Measurements from ENCODE around the gene INVS. TPM values are rescaled to one million over a fixed set of nuclear protein-coding genes. Genes with fewer than 3 reads are reported as not detected.

The INVS gene
- total and polyA plus RNA-seq, 2 experiments from 2014 or later: 8.5 to 17.0 TPM

GRCh38 chr9:100277166-100277979 lies 178.3 kb downstream of the INVS start:
- no peaks in the 10 kb centered on the region for H3K9me2 ChIP-seq (ENCODE audit: insufficient read depth)
- in situ Hi-C loops (cut with MboI): no loop called here
- peaks cover 12% of the 10 kb centered on the region for H3F3A ChIP-seq (ENCODE audit: insufficient read depth)
- peak overlapping the region; percentile 39 for H3K27ac ChIP-seq
- no peak overlapping the region for H3K9ac ChIP-seq
- no peaks in the 10 kb centered on the region for H3K9me3 ChIP-seq (ENCODE audit: low read depth)
- H3K36me3 ChIP-seq (ENCODE audit: low read depth): no peaks in the 10 kb centered on the region
- no peaks in the 10 kb centered on the region for H4K20me1 ChIP-seq (ENCODE audit: insufficient read depth)
- peaks cover 13% of the 10 kb centered on the region for H3K4me1 ChIP-seq (ENCODE audit: insufficient read depth)
- DNase-seq: peak; percentile 92
- H2AFZ ChIP-seq: no peak overlapping the region
- H3K79me2 ChIP-seq (ENCODE audit: insufficient read depth): no peaks in the 10 kb centered on the region
- no peaks in the 10 kb centered on the region for H3K27me3 ChIP-seq (replicated peaks; ENCODE audit: insufficient read depth)
- TF ChIP-seq EZH2phosphoT487 (IDR thresholded peaks at IDR 0.05; ENCODE audit: insufficient read depth, low read depth): no peak
- no peak overlapping the region for H3K4me3 ChIP-seq
- H3K4me2 ChIP-seq (ENCODE audit: unreplicated experiment): peak overlapping the region; percentile 23
- WGBS, 2 experiments (ENCODE audit: low coverage in 1 of 2, low lambda C conversion rate in 2 of 2, missing lambda C conversion rate in 2 of 2): 30 to 35% methylated on average over 5 of the region's 5 CpGs

DNA sequence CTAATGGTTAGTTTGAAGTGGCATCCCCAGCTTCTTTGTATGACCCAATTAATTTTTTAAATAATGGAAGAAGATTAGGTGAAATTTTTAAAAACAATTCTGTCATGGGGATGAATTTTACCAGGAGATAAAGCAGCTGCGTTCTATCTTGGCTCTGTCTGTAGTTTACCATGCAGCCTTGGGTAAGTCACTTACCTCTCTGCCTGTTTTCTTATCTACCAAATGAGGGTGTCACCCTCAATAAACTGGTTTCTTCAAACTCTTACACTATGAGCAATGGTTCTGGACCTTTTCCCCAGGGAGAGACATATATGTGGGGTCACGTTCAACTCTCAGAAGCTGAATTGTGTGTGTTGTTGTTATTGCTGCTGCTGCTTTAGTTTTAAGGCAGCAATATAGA lies 182.0 kb downstream of the INVS start:
- in situ Hi-C loops (cut with MboI): no loop called here
- Histone ChIP-seq H4K20me1 (ENCODE audit: insufficient read depth) (no peaks in the 10 kb centered on the region), H2AFZ (no peak overlapping the region), H3K27me3 (replicated peaks; ENCODE audit: insufficient read depth) (no peaks in the 10 kb centered on the region), H3K9ac (no peak overlapping the region), H3K36me3 (ENCODE audit: low read depth) (peaks cover 9% of the 10 kb centered on the region), H3K4me2 (ENCODE audit: unreplicated experiment) (no peak overlapping the region), H3K9me2 (ENCODE audit: insufficient read depth) (no peaks in the 10 kb centered on the region), H3K4me3 (no peak overlapping the region), H3F3A (ENCODE audit: insufficient read depth) (peaks cover 12% of the 10 kb centered on the region), H3K79me2 (ENCODE audit: insufficient read depth) (no peaks in the 10 kb centered on the region), H3K4me1 (ENCODE audit: insufficient read depth) (peaks cover 13% of the 10 kb centered on the region), H3K27ac (no peak overlapping the region), H3K9me3 (ENCODE audit: low read depth) (no peaks in the 10 kb centered on the region)
- DNase-seq: no peak
- TF ChIP-seq EZH2phosphoT487 (IDR thresholded peaks at IDR 0.05; ENCODE audit: insufficient read depth, low read depth) (no peak), EZH2 (IDR thresholded peaks at IDR 0.05; ENCODE audit: insufficient read depth, poor library complexity, severe bottlenecking) (no peak)
- 96 to 100% methylated on average over 2 of the region's 2 CpGs for WGBS, 2 experiments (ENCODE audit: low coverage in 1 of 2, low lambda C conversion rate in 2 of 2, missing lambda C conversion rate in 2 of 2)

DNA sequence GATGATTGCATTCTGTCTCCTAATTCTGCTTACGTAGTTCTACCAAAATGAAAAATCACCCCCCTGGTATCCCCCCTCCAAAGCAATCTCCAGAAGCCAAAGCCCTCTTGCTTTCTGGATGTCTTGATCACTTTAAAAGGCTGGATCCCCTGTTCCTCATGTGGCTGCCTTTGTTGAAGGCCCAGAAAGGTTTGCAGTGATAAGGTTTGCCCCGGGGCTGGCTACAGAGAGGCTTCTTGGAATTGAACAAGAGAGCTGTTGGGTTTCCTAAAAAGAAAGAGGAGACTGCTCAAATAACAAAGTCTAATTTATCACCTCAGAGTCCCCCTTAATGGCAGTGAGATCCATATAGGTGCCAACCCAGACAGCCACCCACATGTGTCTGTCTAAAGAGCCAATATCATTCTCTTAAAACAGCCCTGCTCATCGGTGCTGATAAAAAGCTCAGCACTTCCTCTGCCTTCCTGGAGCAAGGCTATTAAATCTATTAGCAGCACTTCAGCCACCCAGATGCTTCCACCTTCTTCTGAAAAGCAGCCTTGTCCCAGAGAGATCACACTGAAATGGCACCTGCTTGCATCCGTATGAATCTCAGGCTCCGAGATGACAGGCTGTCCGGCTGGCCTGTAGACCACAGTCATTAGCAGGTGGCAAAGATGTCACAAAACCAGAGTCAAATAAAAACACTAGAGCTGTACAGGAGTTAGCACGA lies 182.8 kb downstream of the INVS start:
- in situ Hi-C loops (cut with MboI): no loop called here
- H3K27ac ChIP-seq: no peak overlapping the region

DNA sequence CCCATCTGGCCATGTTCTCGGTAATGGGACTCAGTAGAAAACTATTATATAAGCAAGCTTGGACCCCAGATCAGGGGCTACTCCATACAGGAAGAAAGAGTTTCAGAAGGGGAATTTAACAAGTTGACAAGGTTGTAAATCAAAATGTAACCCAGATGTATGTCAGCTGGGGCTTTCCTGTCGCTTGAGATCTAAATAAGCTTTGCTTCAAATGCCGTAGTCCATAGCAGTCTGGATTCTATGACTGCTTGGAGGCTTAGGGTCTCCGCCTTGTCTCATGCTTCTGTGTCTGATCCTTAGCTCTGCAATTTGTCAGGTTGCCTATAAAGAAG lies 183.3 kb downstream of the INVS start:
- no peak for DNase-seq

More for the DNA sequence above, 182.8 kb downstream of the INVS start:
- Histone ChIP-seq H4K20me1 (ENCODE audit: insufficient read depth) (no peaks in the 10 kb centered on the region), H3K9me2 (ENCODE audit: insufficient read depth) (no peaks in the 10 kb centered on the region), H3K36me3 (ENCODE audit: low read depth) (peaks cover 13% of the 10 kb centered on the region), H3F3A (ENCODE audit: insufficient read depth) (peaks cover 11% of the 10 kb centered on the region), H2AFZ (no peak overlapping the region), H3K4me3 (no peak overlapping the region), H3K4me2 (ENCODE audit: unreplicated experiment) (no peak overlapping the region), H3K27me3 (replicated peaks; ENCODE audit: insufficient read depth) (no peaks in the 10 kb centered on the region), H3K9me3 (ENCODE audit: low read depth) (no peaks in the 10 kb centered on the region), H3K79me2 (ENCODE audit: insufficient read depth) (no peaks in the 10 kb centered on the region), H3K9ac (no peak overlapping the region), H3K4me1 (ENCODE audit: insufficient read depth) (peaks cover 12% of the 10 kb centered on the region)
- WGBS, 2 experiments (ENCODE audit: low coverage in 1 of 2, low lambda C conversion rate in 2 of 2, missing lambda C conversion rate in 2 of 2): 86 to 89% methylated on average over 7 of the region's 7 CpGs
- no peak for DNase-seq
- TF ChIP-seq EZH2 (IDR thresholded peaks at IDR 0.05; ENCODE audit: insufficient read depth, poor library complexity, severe bottlenecking) (no peak), EZH2phosphoT487 (IDR thresholded peaks at IDR 0.05; ENCODE audit: insufficient read depth, low read depth) (no peak)

More for the DNA sequence above, 183.3 kb downstream of the INVS start:
- TF ChIP-seq EZH2 (IDR thresholded peaks at IDR 0.05; ENCODE audit: insufficient read depth, poor library complexity, severe bottlenecking) (no peak), EZH2phosphoT487 (IDR thresholded peaks at IDR 0.05; ENCODE audit: insufficient read depth, low read depth) (no peak)
- Histone ChIP-seq H3K9me2 (ENCODE audit: insufficient read depth) (no peaks in the 10 kb centered on the region), H3K27me3 (replicated peaks; ENCODE audit: insufficient read depth) (no peaks in the 10 kb centered on the region), H3K9ac (no peak overlapping the region), H3K9me3 (ENCODE audit: low read depth) (no peaks in the 10 kb centered on the region), H3K4me2 (ENCODE audit: unreplicated experiment) (no peak overlapping the region), H4K20me1 (ENCODE audit: insufficient read depth) (no peaks in the 10 kb centered on the region), H3F3A (ENCODE audit: insufficient read depth) (peaks cover 6% of the 10 kb centered on the region; the same call in 1 of the 2 replicates), H3K4me1 (ENCODE audit: insufficient read depth) (peaks cover 6% of the 10 kb centered on the region), H3K79me2 (ENCODE audit: insufficient read depth) (no peaks in the 10 kb centered on the region), H3K4me3 (no peak overlapping the region), H3K36me3 (ENCODE audit: low read depth) (peaks cover 18% of the 10 kb centered on the region), H2AFZ (no peak overlapping the region), H3K27ac (no peak overlapping the region)
- WGBS, 2 experiments (ENCODE audit: low coverage in 1 of 2, low lambda C conversion rate in 2 of 2, missing lambda C conversion rate in 2 of 2): 58 to 73% methylated on average over 4 of the region's 4 CpGs
- in situ Hi-C loops (cut with MboI): no loop called here

Data from GM23248 (cell line).